Activated B cell treated with CpG ODN at 0.5 μM for 24 hours (primary cell): ENCODE results near the gene KCND3. TPM values are rescaled to one million over a fixed set of nuclear protein-coding genes. Genes with fewer than 3 reads are reported as not detected.
"Not testable (repeated sequence)": the region's sequence is repeated elsewhere in the genome, so short reads cannot be mapped to it uniquely, and the experiment has no call there.

Experiments
- ATAC-seq: fragments of 200-7000 bp; cut with Tn5 transposase; one replicate; pipeline ENCODE4 v1.10.0; 2021; ENCODE audit warnings: low read depth, mild to moderate bottlenecking, moderate library complexity
- CTCF ChIA-PET: fragments of 350-600 bp; sonication (Branson Sonifier 250); formaldehyde crosslinking; loops from one replicate; lab custom pipeline; 2021; ENCODE audit warnings: antibody characterized with exemption; lab: Charles Lee
- POLR2A ChIA-PET: fragments of 350-600 bp; sonication (Branson Sonifier 250); formaldehyde crosslinking; loops from one replicate; lab custom pipeline; 2021; ENCODE audit warnings: antibody characterized with exemption; lab: Charles Lee
- DNase-seq: peaks from one replicate; pipeline ENCODE4 v3.0.0; 2022
- H3K27ac Mint-ChIP-seq: one replicate; pipeline ENCODE4 v1.8.0; 2020; ENCODE audit warnings: mixed read lengths
- H3K27me3 Mint-ChIP-seq: one replicate; pipeline ENCODE4 v1.8.0; 2021; ENCODE audit warnings: mixed read lengths
- H3K36me3 Mint-ChIP-seq: one replicate; pipeline ENCODE4 v1.8.0; 2021; ENCODE audit warnings: low read depth, mixed read lengths
- H3K4me1 Mint-ChIP-seq: one replicate; pipeline ENCODE4 v1.8.0; 2021; ENCODE audit warnings: mixed read lengths
- H3K4me3 Mint-ChIP-seq: one replicate; pipeline ENCODE4 v1.8.0; 2020; ENCODE audit warnings: mild to moderate bottlenecking, mixed read lengths
- H3K9me3 Mint-ChIP-seq: one replicate; pipeline ENCODE4 v1.8.0; 2020; ENCODE audit warnings: mixed read lengths
- CTCF ChIP-seq: fragments of 200-600 bp; IDR thresholded peaks from one replicate; pipeline ENCODE4 v1.8.0; 2022; ENCODE audit warnings: antibody characterized with exemption, mild to moderate bottlenecking
- intact Hi-C: fragments of 100-400 bp; cut with micrococcal nuclease; formaldehyde crosslinking; loops from one replicate; pipeline ENCODE4 v1.15.1; 2024
- total RNA-seq: library from RNA; stranded (reverse); gene quantifications from 2 replicates; pipeline ENCODE4 v1.2.3, GENCODE V29; 2022

Gene KCND3
- total RNA-seq, 1 donor from 2014 or later: 0.04 TPM

- Mint-ChIP-seq H3K4me1 (peaks cover 19% of the 10 kb centered on the region), H3K4me3 (no peak overlapping the region), H3K27me3 (no peaks in the 10 kb centered on the region), H3K9me3 (no peaks in the 10 kb centered on the region), H3K36me3 (no peaks in the 10 kb centered on the region), H3K27ac (no peak overlapping the region)
- ATAC-seq: no peak
- intact Hi-C loops: no loop called here
- CTCF ChIA-PET: no interaction called here
- TF ChIP-seq CTCF: no peak
- POLR2A ChIA-PET: no interaction called here
- no peak for DNase-seq
Observed at GRCh38 chr1:111801071-111801850, 188.2 kb downstream of the KCND3 start.

GRCh38 chr1:111799722-111800121 is 189.7 kb downstream of the KCND3 start:
- H3K4me3 Mint-ChIP-seq, H3K27me3 Mint-ChIP-seq, POLR2A ChIA-PET, CTCF ChIA-PET, H3K27ac Mint-ChIP-seq, DNase-seq, ATAC-seq, H3K9me3 Mint-ChIP-seq, H3K4me1 Mint-ChIP-seq, intact Hi-C loops, H3K36me3 Mint-ChIP-seq: not testable (repeated sequence)

DNA sequence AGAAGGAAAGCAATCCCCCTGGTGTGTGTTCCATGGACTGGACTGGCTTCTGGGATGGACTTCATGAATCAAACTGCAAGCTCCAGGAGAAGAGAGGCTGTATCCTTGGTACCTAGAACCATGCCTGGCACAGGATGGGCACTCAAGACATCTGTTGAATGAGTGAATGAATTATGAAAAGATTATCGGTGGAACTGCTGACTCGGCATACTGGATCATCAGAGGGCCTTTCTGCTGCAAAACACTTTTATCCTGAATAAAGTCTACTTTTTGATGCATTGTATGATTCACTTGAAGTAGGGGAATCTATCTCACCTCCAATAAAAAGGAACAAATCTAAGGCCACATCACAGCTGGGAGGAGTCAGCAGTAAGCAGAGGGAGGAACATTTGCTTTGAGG is 190.9 kb downstream of the KCND3 start:
- CTCF ChIA-PET: no interaction called here
- no peak for TF ChIP-seq CTCF
- H3K27ac Mint-ChIP-seq: no peak overlapping the region
- intact Hi-C loops: no loop called here
- POLR2A ChIA-PET: no interaction called here
- peaks cover 5% of the 10 kb centered on the region for H3K27me3 Mint-ChIP-seq
- no peaks in the 10 kb centered on the region for H3K36me3 Mint-ChIP-seq
- H3K4me1 Mint-ChIP-seq: peaks cover 11% of the 10 kb centered on the region
- H3K4me3 Mint-ChIP-seq: no peak overlapping the region
- DNase-seq (no peak), ATAC-seq (no peak)
- H3K9me3 Mint-ChIP-seq: no peaks in the 10 kb centered on the region

DNA sequence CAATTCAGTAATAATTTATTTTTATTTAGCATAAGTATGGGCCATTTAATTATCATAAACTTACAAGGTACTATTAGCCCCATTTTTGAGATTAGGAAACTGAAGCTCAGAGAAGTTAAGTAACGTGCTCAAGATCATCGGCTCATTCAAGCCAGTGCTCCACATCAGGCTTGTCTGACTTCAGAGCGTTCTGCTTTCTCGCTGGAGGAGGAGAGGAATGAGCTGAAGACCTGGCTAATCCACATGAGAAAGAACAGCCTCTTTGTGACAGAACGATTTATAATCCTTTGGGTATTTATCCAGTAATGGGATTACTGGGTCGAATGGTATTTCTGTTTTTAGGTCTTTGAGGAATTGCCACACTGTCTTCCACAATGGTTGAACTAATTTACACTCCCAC is 194.1 kb downstream of the KCND3 start:
- ATAC-seq (no peak), DNase-seq (no peak)
- intact Hi-C loops: no loop called here
- Mint-ChIP-seq H3K4me3 (no peak overlapping the region), H3K27me3 (peaks cover 21% of the 10 kb centered on the region), H3K4me1 (peaks cover 19% of the 10 kb centered on the region), H3K36me3 (no peaks in the 10 kb centered on the region), H3K9me3 (no peaks in the 10 kb centered on the region), H3K27ac (no peak overlapping the region)
- ChIA-PET CTCF (no interaction called here), POLR2A (no interaction called here)
- no peak for TF ChIP-seq CTCF

GRCh38 chr1:111793923-111794322 is 195.5 kb downstream of the KCND3 start:
- intact Hi-C loops: no loop called here
- Mint-ChIP-seq H3K9me3 (no peaks in the 10 kb centered on the region), H3K36me3 (no peaks in the 10 kb centered on the region), H3K4me1 (peaks cover 24% of the 10 kb centered on the region), H3K4me3 (no peak overlapping the region), H3K27me3 (peaks cover 21% of the 10 kb centered on the region), H3K27ac (no peak overlapping the region)
- DNase-seq: no peak
- TF ChIP-seq CTCF: no peak
- ChIA-PET POLR2A (interaction anchor here (0.5 to 0.7 kb wide), 2 partner anchors 22 to 61 kb away, joined by 3 to 4 read pairs; no protein-coding TSS in a partner anchor), CTCF (interaction anchor here (1.1 kb wide), 1 partner anchor 8 kb away, joined by 3 read pairs; no protein-coding TSS in a partner anchor)
- no peak for ATAC-seq
